ENCODE data around the gene SSTR3. TPM values are rescaled to one million over a fixed set of nuclear protein-coding genes. Genes with fewer than 3 reads are reported as not detected.

Gene SSTR3
- total RNA-seq, 1 experiment from 2014 or later, result not detected

DNA sequence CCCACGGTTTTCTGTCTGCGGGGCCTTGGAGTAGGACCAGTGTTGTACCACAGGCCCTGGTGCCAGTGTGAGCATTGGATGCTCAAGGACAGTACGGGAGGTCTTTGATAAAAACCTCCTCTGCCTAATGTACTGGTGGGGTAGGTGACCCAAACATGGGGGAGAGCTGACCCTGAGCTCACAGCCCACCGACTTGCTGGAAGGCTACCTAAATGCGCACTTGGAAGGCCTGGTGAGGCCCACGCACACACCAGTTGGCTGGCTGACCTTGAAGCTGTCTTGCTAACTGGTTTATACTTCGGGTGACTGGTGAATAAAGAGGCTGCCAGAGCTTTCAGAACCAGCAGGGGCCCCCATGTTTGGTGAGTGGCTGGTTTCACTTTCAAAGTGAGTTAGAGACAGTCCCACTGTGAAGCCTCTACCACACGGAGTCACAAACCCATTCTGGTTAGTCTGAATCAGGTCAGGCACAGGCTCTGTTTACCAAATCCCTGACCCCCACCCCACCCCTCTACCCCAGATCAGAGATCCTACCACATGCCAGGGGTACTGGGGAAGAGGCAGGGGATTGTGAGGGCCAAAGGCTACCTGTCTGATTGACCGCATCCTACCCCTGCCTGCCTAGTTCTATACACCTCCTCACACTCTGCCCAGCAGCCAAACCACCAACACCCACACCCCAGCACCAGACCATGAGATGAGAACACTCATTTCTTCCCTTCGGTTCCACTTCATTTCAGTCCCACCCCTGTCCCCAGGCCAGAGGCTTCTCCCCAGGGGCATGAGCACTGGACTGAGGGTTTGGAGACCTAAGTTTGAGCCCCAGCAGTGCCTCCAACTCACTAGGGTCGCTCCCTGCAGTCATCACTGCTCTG, 49.8 kb downstream of the SSTR3 start:
- DNase-seq (ENCODE audit: low spot score), result no peak
- intact Hi-C loops (cut with micrococcal nuclease; ENCODE audit: unreplicated experiment), result loop anchor here (10.0 kb wide), 1 partner anchor 102 kb away; no protein-coding TSS in a partner anchor
- no peak for TF ChIP-seq EZH2 (IDR thresholded peaks at IDR 0.05; ENCODE audit: borderline replicate concordance, low read depth, low read length, poor library complexity, severe bottlenecking)
- TF ChIP-seq, protein P1, sequence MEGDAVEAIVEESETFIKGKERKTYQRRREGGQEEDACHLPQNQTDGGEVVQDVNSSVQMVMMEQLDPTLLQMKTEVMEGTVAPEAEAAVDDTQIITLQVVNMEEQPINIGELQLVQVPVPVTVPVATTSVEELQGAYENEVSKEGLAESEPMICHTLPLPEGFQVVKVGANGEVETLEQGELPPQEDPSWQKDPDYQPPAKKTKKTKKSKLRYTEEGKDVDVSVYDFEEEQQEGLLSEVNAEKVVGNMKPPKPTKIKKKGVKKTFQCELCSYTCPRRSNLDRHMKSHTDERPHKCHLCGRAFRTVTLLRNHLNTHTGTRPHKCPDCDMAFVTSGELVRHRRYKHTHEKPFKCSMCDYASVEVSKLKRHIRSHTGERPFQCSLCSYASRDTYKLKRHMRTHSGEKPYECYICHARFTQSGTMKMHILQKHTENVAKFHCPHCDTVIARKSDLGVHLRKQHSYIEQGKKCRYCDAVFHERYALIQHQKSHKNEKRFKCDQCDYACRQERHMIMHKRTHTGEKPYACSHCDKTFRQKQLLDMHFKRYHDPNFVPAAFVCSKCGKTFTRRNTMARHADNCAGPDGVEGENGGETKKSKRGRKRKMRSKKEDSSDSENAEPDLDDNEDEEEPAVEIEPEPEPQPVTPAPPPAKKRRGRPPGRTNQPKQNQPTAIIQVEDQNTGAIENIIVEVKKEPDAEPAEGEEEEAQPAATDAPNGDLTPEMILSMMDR (conservative IDR thresholded peaks at IDR 0.05; ENCODE audit: low read depth, low read length), result no peak
- H3K4me1 ChIP-seq (ENCODE audit: insufficient read depth, low read length, poor library complexity, severe bottlenecking), result no peaks in the 10 kb centered on the region
- H3K27me3 ChIP-seq (replicated peaks; ENCODE audit: insufficient read depth, low read depth, low read length, poor library complexity), result no peaks in the 10 kb centered on the region
- no peak overlapping the region for H3K27ac ChIP-seq (ENCODE audit: low read depth, low read length, poor library complexity, severe bottlenecking)
- no TSS peak for BruUV-seq (replicated peaks)
- no peaks in the 10 kb centered on the region for H3K36me3 ChIP-seq (ENCODE audit: insufficient read depth, low read length, poor library complexity, severe bottlenecking)
- no peaks in the 10 kb centered on the region for H3K9me3 ChIP-seq (ENCODE audit: low read depth, low read length, poor library complexity, severe bottlenecking)
- ChIA-PET POLR2A (ENCODE audit: low non-redundant PET) (no interaction called here), CTCF (interaction anchor here (0.6 kb wide), 1 partner anchor 10 kb away, joined by 3 read pairs; no protein-coding TSS in a partner anchor)
- no peak overlapping the region for H3K4me3 ChIP-seq (ENCODE audit: low read depth, low read length, poor library complexity, severe bottlenecking)

DNA sequence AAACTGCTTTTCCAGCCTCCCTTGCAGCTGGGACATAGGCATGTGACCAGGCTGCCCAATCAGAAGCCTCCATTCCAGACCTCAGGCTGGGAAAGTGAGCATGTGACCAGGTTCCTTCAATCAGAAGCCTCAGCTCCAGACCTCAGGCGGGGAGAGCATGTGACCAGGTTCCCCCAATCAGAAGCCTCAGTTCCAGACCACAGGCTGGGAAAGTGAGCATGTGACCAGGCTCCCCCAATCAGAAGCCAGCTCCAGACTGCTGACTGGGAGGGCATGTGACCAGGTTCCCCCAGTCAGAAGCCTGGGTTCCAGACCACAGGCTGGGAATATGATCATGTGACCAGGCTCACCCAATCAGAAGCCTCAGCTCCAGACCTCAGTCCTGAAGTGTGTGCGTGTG, 50.8 kb downstream of the SSTR3 start:
- H3K4me3 ChIP-seq (ENCODE audit: low read depth, low read length, poor library complexity, severe bottlenecking), result no peak overlapping the region
- ChIA-PET CTCF (no interaction called here), POLR2A (ENCODE audit: low non-redundant PET) (interaction anchor here (0.6 kb wide), 1 partner anchor 24 kb away, joined by 3 read pairs; no protein-coding TSS in a partner anchor)
- TF ChIP-seq, protein P1 (conservative IDR thresholded peaks at IDR 0.05; ENCODE audit: low read depth, low read length), result no peak
- no peak for TF ChIP-seq EZH2 (IDR thresholded peaks at IDR 0.05; ENCODE audit: borderline replicate concordance, low read depth, low read length, poor library complexity, severe bottlenecking)
- H3K4me1 ChIP-seq (ENCODE audit: insufficient read depth, low read length, poor library complexity, severe bottlenecking), result no peaks in the 10 kb centered on the region
- DNase-seq (ENCODE audit: low spot score), result peak; percentile 21
- no peaks in the 10 kb centered on the region for H3K27me3 ChIP-seq (replicated peaks; ENCODE audit: insufficient read depth, low read depth, low read length, poor library complexity)
- H3K27ac ChIP-seq (ENCODE audit: low read depth, low read length, poor library complexity, severe bottlenecking), result no peak overlapping the region
- no TSS peak for BruUV-seq (replicated peaks)
- no peaks in the 10 kb centered on the region for H3K9me3 ChIP-seq (ENCODE audit: low read depth, low read length, poor library complexity, severe bottlenecking)
- H3K36me3 ChIP-seq (ENCODE audit: insufficient read depth, low read length, poor library complexity, severe bottlenecking), result no peaks in the 10 kb centered on the region
- intact Hi-C loops (cut with micrococcal nuclease; ENCODE audit: unreplicated experiment), result loop anchor here (10.0 kb wide), 1 partner anchor 103 kb away; no protein-coding TSS in a partner anchor

DNA sequence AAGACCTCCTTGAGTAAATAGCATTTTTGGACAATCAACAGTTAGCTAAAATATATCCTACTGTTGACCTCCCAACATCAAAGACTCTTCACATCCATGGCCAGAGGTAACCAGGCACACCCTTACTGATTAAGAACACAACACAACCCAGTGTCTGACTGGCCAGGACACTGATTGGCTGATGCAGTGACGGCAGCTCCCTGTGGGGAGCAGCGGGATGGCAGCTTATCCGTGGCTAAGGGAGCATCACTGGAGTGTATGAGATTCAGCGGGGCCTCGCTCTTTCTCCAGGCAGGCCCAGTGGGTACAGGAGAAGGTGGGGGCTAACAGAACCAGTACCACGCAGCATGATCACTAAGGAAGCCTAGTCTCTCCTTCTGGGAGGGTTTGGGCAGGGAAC, 52.2 kb downstream of the SSTR3 start:
- POLR2A ChIA-PET (ENCODE audit: low non-redundant PET), result no interaction called here
- no peaks in the 10 kb centered on the region for H3K27me3 ChIP-seq (replicated peaks; ENCODE audit: insufficient read depth, low read depth, low read length, poor library complexity)
- DNase-seq (ENCODE audit: low spot score), result no peak
- H3K36me3 ChIP-seq (ENCODE audit: insufficient read depth, low read length, poor library complexity, severe bottlenecking), result no peaks in the 10 kb centered on the region
- BruUV-seq (replicated peaks), result no TSS peak
- no peak overlapping the region for H3K4me3 ChIP-seq (ENCODE audit: low read depth, low read length, poor library complexity, severe bottlenecking)
- TF ChIP-seq, protein P1 (conservative IDR thresholded peaks at IDR 0.05; ENCODE audit: low read depth, low read length), result no peak
- TF ChIP-seq EZH2 (IDR thresholded peaks at IDR 0.05; ENCODE audit: borderline replicate concordance, low read depth, low read length, poor library complexity, severe bottlenecking), result no peak
- H3K4me1 ChIP-seq (ENCODE audit: insufficient read depth, low read length, poor library complexity, severe bottlenecking), result no peaks in the 10 kb centered on the region
- no peaks in the 10 kb centered on the region for H3K9me3 ChIP-seq (ENCODE audit: low read depth, low read length, poor library complexity, severe bottlenecking)
- H3K27ac ChIP-seq (ENCODE audit: low read depth, low read length, poor library complexity, severe bottlenecking), result no peak overlapping the region
- intact Hi-C loops (cut with micrococcal nuclease; ENCODE audit: unreplicated experiment), result loop anchor here (10.0 kb wide), 1 partner anchor 105 kb away; no protein-coding TSS in a partner anchor
- CTCF ChIA-PET, result no interaction called here
